ENCODE data around the gene MPZL3.

MPZL3 gene

DNA sequence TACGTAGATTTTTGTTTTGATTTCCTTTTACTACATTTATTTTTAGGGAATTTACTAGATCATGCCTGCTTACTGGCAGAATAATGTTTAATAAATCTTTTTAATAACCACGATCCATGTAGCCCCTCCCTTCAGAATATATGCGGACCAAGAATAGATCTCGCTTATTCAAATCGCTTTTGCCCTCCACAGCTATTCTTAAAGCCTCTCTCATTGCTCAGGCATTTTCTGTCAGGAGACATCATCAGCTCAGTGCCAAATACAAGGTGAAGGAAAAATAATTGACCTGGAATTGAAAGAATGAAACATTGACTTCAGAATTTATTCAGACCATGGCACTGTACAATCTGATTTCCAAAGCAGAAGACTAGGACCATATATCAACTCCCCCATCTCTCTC is 17.3 kb downstream of the MPZL3 start:
- Histone ChIP-seq H3K36me3 (no peaks in the 10 kb centered on the region), H3K4me3 (ENCODE audit: low read depth, low read length) (no peak overlapping the region), H3K27me3 (peaks cover 58% of the 10 kb centered on the region), H3K4me1 (no peaks in the 10 kb centered on the region), H3K9me3 (no peaks in the 10 kb centered on the region)
- TF ChIP-seq, protein P1, sequence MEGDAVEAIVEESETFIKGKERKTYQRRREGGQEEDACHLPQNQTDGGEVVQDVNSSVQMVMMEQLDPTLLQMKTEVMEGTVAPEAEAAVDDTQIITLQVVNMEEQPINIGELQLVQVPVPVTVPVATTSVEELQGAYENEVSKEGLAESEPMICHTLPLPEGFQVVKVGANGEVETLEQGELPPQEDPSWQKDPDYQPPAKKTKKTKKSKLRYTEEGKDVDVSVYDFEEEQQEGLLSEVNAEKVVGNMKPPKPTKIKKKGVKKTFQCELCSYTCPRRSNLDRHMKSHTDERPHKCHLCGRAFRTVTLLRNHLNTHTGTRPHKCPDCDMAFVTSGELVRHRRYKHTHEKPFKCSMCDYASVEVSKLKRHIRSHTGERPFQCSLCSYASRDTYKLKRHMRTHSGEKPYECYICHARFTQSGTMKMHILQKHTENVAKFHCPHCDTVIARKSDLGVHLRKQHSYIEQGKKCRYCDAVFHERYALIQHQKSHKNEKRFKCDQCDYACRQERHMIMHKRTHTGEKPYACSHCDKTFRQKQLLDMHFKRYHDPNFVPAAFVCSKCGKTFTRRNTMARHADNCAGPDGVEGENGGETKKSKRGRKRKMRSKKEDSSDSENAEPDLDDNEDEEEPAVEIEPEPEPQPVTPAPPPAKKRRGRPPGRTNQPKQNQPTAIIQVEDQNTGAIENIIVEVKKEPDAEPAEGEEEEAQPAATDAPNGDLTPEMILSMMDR (IDR thresholded peaks at IDR 0.05; ENCODE audit: low read depth, low read length) = no peak
- DNase-seq = no peak

DNA sequence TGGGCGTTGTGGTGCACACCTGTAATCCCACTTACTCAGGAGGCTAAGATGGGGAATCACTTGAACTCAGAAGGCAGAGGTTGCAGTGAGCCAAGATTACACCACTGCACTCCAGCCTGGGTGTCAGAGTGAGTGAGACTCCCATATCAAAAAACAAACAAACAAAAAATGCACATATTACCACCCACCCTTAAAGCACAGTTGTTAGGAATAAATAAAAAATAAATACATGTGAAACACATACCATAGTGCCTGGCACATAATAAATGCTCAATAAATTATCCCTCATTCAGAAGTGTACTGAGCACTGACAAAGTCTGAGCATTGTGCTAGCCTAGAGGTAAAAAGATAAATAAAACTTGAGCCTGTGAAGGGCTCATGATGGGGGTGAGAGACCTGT is 18.3 kb downstream of the MPZL3 start:
- Histone ChIP-seq H3K4me1 (no peaks in the 10 kb centered on the region), H3K27me3 (peaks cover 58% of the 10 kb centered on the region), H3K9me3 (no peaks in the 10 kb centered on the region), H3K36me3 (no peaks in the 10 kb centered on the region), H3K4me3 (ENCODE audit: low read depth, low read length) (no peak overlapping the region)
- no peak for DNase-seq
- TF ChIP-seq, protein P1 (IDR thresholded peaks at IDR 0.05; ENCODE audit: low read depth, low read length) = no peak

DNA sequence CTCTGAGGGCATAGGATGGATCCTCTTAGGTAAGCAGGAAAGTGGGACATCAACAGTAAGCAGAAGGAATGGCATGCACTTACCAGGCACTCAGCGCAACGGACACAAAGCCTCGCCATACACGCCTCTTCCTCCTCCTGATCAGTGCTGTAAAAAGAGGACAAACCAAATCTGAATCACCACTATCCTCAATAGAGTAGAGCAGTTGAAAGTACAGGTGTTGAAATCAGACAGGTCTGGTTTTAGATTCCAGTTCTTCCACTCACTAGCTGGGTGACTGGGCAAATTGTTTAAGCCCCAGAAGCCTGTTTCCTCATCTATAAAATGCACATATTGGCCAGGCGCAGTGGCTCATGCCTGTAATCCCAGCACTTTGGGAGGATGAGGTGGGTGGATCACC is 18.8 kb downstream of the MPZL3 start:
- H3K4me3 ChIP-seq (ENCODE audit: low read depth, low read length) = no peak overlapping the region
- no peaks in the 10 kb centered on the region for H3K4me1 ChIP-seq
- peaks cover 55% of the 10 kb centered on the region for H3K27me3 ChIP-seq
- H3K9me3 ChIP-seq = no peaks in the 10 kb centered on the region
- no peaks in the 10 kb centered on the region for H3K36me3 ChIP-seq
- DNase-seq = no peak
- TF ChIP-seq, protein P1 (IDR thresholded peaks at IDR 0.05; ENCODE audit: low read depth, low read length) = no peak

DNA sequence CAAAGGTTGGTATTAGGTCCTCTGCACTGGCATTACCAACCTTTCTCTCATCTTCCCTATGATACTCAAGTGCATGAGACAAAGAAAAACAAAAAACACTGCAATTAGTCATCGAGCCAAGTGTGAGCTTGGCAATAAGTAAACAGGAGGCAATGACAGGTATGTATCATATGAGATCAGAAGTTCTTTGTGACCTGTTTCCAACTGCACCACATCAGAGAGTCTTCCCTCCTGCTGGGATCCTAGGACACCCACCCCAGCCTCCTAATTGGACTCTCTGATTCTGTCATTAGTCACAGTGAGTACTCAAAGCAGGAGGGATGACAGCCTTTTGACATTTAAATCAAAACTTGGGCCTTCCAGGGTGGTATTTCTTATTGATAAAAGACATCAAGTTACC is 19.5 kb downstream of the MPZL3 start:
- no peak overlapping the region for H3K4me3 ChIP-seq (ENCODE audit: low read depth, low read length)
- H3K4me1 ChIP-seq = no peaks in the 10 kb centered on the region
- no peaks in the 10 kb centered on the region for H3K36me3 ChIP-seq
- peaks cover 49% of the 10 kb centered on the region for H3K27me3 ChIP-seq
- DNase-seq = no peak
- TF ChIP-seq, protein P1 (IDR thresholded peaks at IDR 0.05; ENCODE audit: low read depth, low read length) = no peak
- H3K9me3 ChIP-seq = no peaks in the 10 kb centered on the region

DNA sequence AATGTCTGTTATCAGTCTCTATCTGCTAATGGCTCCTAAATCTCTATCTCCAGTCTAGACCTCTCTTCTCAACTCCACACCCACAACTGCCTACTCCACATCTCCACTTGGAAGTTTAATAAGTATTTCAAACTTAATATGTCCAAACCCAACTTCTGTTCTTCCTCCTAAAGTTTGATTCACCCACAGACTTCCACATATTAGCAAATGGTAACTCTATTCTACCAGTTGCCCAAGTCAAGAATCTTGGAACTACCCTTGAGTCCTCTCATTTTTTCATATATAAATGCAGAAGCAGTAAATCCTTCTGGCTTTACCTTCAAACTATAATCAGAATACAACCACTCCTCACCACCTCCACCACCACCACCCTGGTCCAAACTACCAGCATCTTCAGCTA is 20.7 kb downstream of the MPZL3 start:
- Histone ChIP-seq H3K9me3 (no peaks in the 10 kb centered on the region), H3K4me3 (ENCODE audit: low read depth, low read length) (no peak overlapping the region), H3K36me3 (no peaks in the 10 kb centered on the region), H3K4me1 (no peaks in the 10 kb centered on the region), H3K27me3 (peaks cover 49% of the 10 kb centered on the region)
- TF ChIP-seq, protein P1 (IDR thresholded peaks at IDR 0.05; ENCODE audit: low read depth, low read length) = no peak
- no peak for DNase-seq

DNA sequence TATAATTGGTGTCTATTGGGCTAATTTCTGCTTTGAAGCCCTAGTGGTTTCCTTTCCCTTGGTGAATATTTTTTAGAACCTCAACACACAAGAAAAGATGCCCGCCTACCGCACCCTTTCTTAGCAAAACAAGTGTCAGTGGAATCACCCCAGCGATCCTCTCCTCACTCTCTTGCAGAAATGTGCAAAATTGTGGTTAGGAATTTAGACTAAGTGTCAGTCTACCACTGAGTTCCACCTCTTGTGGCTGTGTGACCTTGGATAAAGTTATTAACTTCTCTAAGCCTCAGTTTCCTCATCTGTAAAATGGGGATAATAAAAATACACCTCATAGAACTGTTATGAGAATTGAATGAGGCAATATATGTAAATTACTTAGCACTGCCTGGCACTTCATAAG is 22.1 kb downstream of the MPZL3 start:
- Histone ChIP-seq H3K27me3 (peaks cover 51% of the 10 kb centered on the region), H3K4me1 (no peaks in the 10 kb centered on the region), H3K36me3 (no peaks in the 10 kb centered on the region), H3K9me3 (no peaks in the 10 kb centered on the region), H3K4me3 (ENCODE audit: low read depth, low read length) (no peak overlapping the region)
- no peak for DNase-seq
- TF ChIP-seq, protein P1 (IDR thresholded peaks at IDR 0.05; ENCODE audit: low read depth, low read length) = no peak
